Trophoblast cell (in vitro differentiated cells and primary cell): Measurements from ENCODE around the gene TMEM223.

Experiments used
- DNase-seq, 2 donors: peaks; one replicate each; pipeline ENCODE4 v3.0.0-alpha.2; 2016
- H2AFZ ChIP-seq: 2 replicates; pipeline ENCODE4 v1.6.1; 2013; ENCODE audit warnings: low read length, moderate library complexity, mild to moderate bottlenecking; ENCODE audit not compliant: insufficient read depth, poor library complexity
- H2AK5ac ChIP-seq: 2 replicates; pipeline ENCODE4 v1.6.1; 2013; ENCODE audit warnings: mild to moderate bottlenecking, low read length
- H2BK120ac ChIP-seq: 2 replicates; pipeline ENCODE4 v1.6.1; 2013; ENCODE audit warnings: low read length, mild to moderate bottlenecking, moderate library complexity; ENCODE audit not compliant: insufficient read depth, poor library complexity
- H2BK12ac ChIP-seq: 2 replicates; pipeline ENCODE4 v1.6.1; 2013; ENCODE audit warnings: mild to moderate bottlenecking, low read length, moderate library complexity
- H2BK5ac ChIP-seq: 2 replicates; pipeline ENCODE4 v1.6.1; 2013; ENCODE audit warnings: low read length, low read depth, moderate library complexity, mild to moderate bottlenecking; ENCODE audit not compliant: poor library complexity
- H3K14ac ChIP-seq: 2 replicates; pipeline ENCODE4 v1.6.1; 2013; ENCODE audit warnings: mild to moderate bottlenecking, low read length
- H3K18ac ChIP-seq: 2 replicates; pipeline ENCODE4 v1.6.1; 2013; ENCODE audit warnings: mild to moderate bottlenecking, low read length
- H3K23ac ChIP-seq: 2 replicates; pipeline ENCODE4 v1.6.1; 2013; ENCODE audit warnings: low read length
- H3K27ac ChIP-seq: 2 replicates; pipeline ENCODE4 v1.5.1; 2013; ENCODE audit warnings: low read depth, mild to moderate bottlenecking, inconsistent platforms, low read length, moderate library complexity
- H3K27me3 ChIP-seq: 2 replicates; pipeline ENCODE4 v1.6.1; 2013; ENCODE audit warnings: inconsistent platforms, mild to moderate bottlenecking, low read length, moderate library complexity; ENCODE audit not compliant: insufficient read depth
- H3K36me3 ChIP-seq, 2 experiments: 1 replicate in 1 of 2; 2 replicates in 1 of 2; pipeline ENCODE4 v1.6.1; 2013; ENCODE audit warnings: low read length in 2 of 2, mild to moderate bottlenecking in 2 of 2, moderate library complexity in 1 of 2; ENCODE audit not compliant: insufficient read depth in 2 of 2, control insufficient read depth in 1 of 2
- H3K4ac ChIP-seq: 2 replicates; pipeline ENCODE4 v1.6.1; 2013; ENCODE audit warnings: low read depth, mild to moderate bottlenecking, low read length, moderate library complexity
- H3K4me1 ChIP-seq, 2 experiments: 1 replicate in 1 of 2; 2 replicates in 1 of 2; pipeline ENCODE4 v1.6.1; 2013; ENCODE audit warnings: low read length in 2 of 2, mild to moderate bottlenecking in 2 of 2, moderate library complexity in 1 of 2; ENCODE audit not compliant: insufficient read depth in 2 of 2, control insufficient read depth in 1 of 2
- H3K4me2 ChIP-seq: 2 replicates; pipeline ENCODE4 v1.6.1; 2013; ENCODE audit warnings: inconsistent platforms, mild to moderate bottlenecking, low read length, moderate library complexity
- H3K4me3 ChIP-seq: 2 replicates; pipeline ENCODE4 v1.5.1; 2013; ENCODE audit warnings: mild to moderate bottlenecking, low read depth, low read length, inconsistent platforms
- H3K79me1 ChIP-seq: one replicate; pipeline ENCODE4 v1.6.1; 2013; ENCODE audit warnings: low read length
- H3K79me2 ChIP-seq: 2 replicates; pipeline ENCODE4 v1.6.1; 2013; ENCODE audit warnings: low read length, mild to moderate bottlenecking; ENCODE audit not compliant: control insufficient read depth, insufficient read depth, poor library complexity
- H3K9ac ChIP-seq: 2 replicates; pipeline ENCODE4 v1.6.1; 2013; ENCODE audit warnings: mild to moderate bottlenecking, low read length
- H3K9me3 ChIP-seq: 2 replicates; pipeline ENCODE4 v1.6.1; 2013; ENCODE audit warnings: low read depth, mild to moderate bottlenecking, control low read depth, inconsistent platforms, low read length; ENCODE audit not compliant: insufficient read depth
- H4K12ac ChIP-seq: 2 replicates; pipeline ENCODE4 v1.6.1; 2013; ENCODE audit warnings: low read depth, mild to moderate bottlenecking, low read length, moderate library complexity
- H4K8ac ChIP-seq: 2 replicates; pipeline ENCODE4 v1.6.1; 2013; ENCODE audit warnings: low read depth, mild to moderate bottlenecking, low read length, moderate library complexity
- H4K91ac ChIP-seq: one replicate; pipeline ENCODE4 v1.6.1; 2013; ENCODE audit warnings: low read depth, mild to moderate bottlenecking, low read length, moderate library complexity
- WGBS: extraction: QIAGEN DNeasy Blood & Tissue Kit; methylation state at CpG from one replicate; pipeline ENCODE4 v1.1.7; 2013; ENCODE audit warnings: missing lambda C conversion rate; ENCODE audit not compliant: insufficient read length, insufficient coverage; ENCODE audit errors: extremely low coverage; 5-methylcytosine and 5-hydroxymethylcytosine counted together

TMEM223 gene

GRCh38 chr11:62778441-62778840 is 13.4 kb downstream of the TMEM223 start:
- Histone ChIP-seq H2AFZ (no peak overlapping the region), H3K4me2 (no peak overlapping the region), H2AK5ac (no peak overlapping the region), H3K23ac (no peak overlapping the region), H2BK12ac (no peak overlapping the region), H4K12ac (no peak overlapping the region), H3K4ac (no peak overlapping the region), H4K91ac (no peak overlapping the region), H3K9me3 (peaks cover 4% of the 10 kb centered on the region), H3K27me3 (no peaks in the 10 kb centered on the region), H2BK120ac (no peak overlapping the region), H3K79me1 (no peaks in the 10 kb centered on the region), H3K18ac (no peak overlapping the region), H2BK5ac (no peak overlapping the region), H3K27ac (no peak overlapping the region), H3K14ac (no peak overlapping the region), H3K4me1 (no peaks in the 10 kb centered on the region), H3K36me3 (peaks cover 51 to 54% of the 10 kb centered on the region in 2 experiments), H3K9ac (no peak overlapping the region), H3K79me2 (no peaks in the 10 kb centered on the region), H4K8ac (no peak overlapping the region), H3K4me3 (no peak overlapping the region)
- WGBS: no CpG with 5 or more reads among the region's 3 CpGs
- no peak for DNase-seq

GRCh38 chr11:62777389-62777788 is 14.4 kb downstream of the TMEM223 start:
- Histone ChIP-seq H3K79me2 (no peaks in the 10 kb centered on the region), H2BK12ac (no peak overlapping the region), H4K12ac (no peak overlapping the region), H3K79me1 (no peaks in the 10 kb centered on the region), H2AFZ (no peak overlapping the region), H3K36me3 (peaks cover 48 to 49% of the 10 kb centered on the region in 2 experiments), H3K27ac (no peak overlapping the region), H3K9me3 (peaks cover 2% of the 10 kb centered on the region), H3K4ac (no peak overlapping the region), H4K91ac (no peak overlapping the region), H3K4me2 (no peak overlapping the region), H3K14ac (no peak overlapping the region), H3K4me3 (no peak overlapping the region), H3K18ac (no peak overlapping the region), H2BK5ac (no peak overlapping the region), H3K9ac (no peak overlapping the region), H2AK5ac (no peak overlapping the region), H3K27me3 (no peaks in the 10 kb centered on the region), H3K23ac (no peak overlapping the region), H4K8ac (no peak overlapping the region), H3K4me1 (no peaks in the 10 kb centered on the region), H2BK120ac (no peak overlapping the region)
- no CpG with 5 or more reads among the region's 2 CpGs for WGBS
- no peak for DNase-seq

- H3K27me3 ChIP-seq: no peaks in the 10 kb centered on the region
- H4K8ac ChIP-seq: no peak overlapping the region
- H2AFZ ChIP-seq: no peak overlapping the region
- no peak overlapping the region for H4K91ac ChIP-seq
- no peak overlapping the region for H2BK5ac ChIP-seq
- H3K4ac ChIP-seq: no peak overlapping the region
- no peak overlapping the region for H3K4me2 ChIP-seq
- no peak for DNase-seq
- no peak overlapping the region for H2BK12ac ChIP-seq
- no peak overlapping the region for H3K27ac ChIP-seq
- peaks cover 41 to 42% of the 10 kb centered on the region in 2 experiments for H3K36me3 ChIP-seq
- H3K14ac ChIP-seq: no peak overlapping the region
- no peak overlapping the region for H3K9ac ChIP-seq
- H3K79me2 ChIP-seq: no peaks in the 10 kb centered on the region
- no peaks in the 10 kb centered on the region for H3K9me3 ChIP-seq
- no peak overlapping the region for H4K12ac ChIP-seq
- H3K18ac ChIP-seq: no peak overlapping the region
- H3K23ac ChIP-seq: no peak overlapping the region
- peaks cover 2 to 4% of the 10 kb centered on the region in 2 experiments for H3K4me1 ChIP-seq
- H3K79me1 ChIP-seq: peaks cover 9% of the 10 kb centered on the region
- WGBS: no CpG with 5 or more reads among the region's 17 CpGs
- H2AK5ac ChIP-seq: no peak overlapping the region
- H3K4me3 ChIP-seq: no peak overlapping the region
- H2BK120ac ChIP-seq: no peak overlapping the region
Measured at GRCh38 chr11:62775646-62776045, 16.2 kb downstream of the TMEM223 start.

- Histone ChIP-seq H2BK12ac (no peak overlapping the region), H3K9ac (no peak overlapping the region), H4K91ac (no peak overlapping the region), H3K27me3 (no peaks in the 10 kb centered on the region), H3K79me1 (peaks cover 11% of the 10 kb centered on the region), H2BK5ac (no peak overlapping the region), H3K4me1 (peaks cover 3 to 6% of the 10 kb centered on the region in 2 experiments), H4K12ac (no peak overlapping the region), H3K27ac (no peak overlapping the region), H2AK5ac (no peak overlapping the region), H3K36me3 (peaks cover 36 to 39% of the 10 kb centered on the region in 2 experiments), H3K14ac (no peak overlapping the region), H3K18ac (no peak overlapping the region), H3K4me2 (no peak overlapping the region), H3K79me2 (no peaks in the 10 kb centered on the region), H4K8ac (no peak overlapping the region), H3K23ac (no peak overlapping the region), H2AFZ (no peak overlapping the region), H3K4ac (no peak overlapping the region), H3K4me3 (no peak overlapping the region), H2BK120ac (no peak overlapping the region), H3K9me3 (no peaks in the 10 kb centered on the region)
- no peak for DNase-seq
- WGBS: no CpG with 5 or more reads among the region's 6 CpGs
Measured at GRCh38 chr11:62774407-62774806, 17.4 kb downstream of the TMEM223 start.
